GM21529 (cell line): ENCODE data around the gene GNAI1.

Experiments
- ATAC-seq: cut with Tn5 transposase; IDR thresholded peaks from one replicate; pipeline ENCODE4 v1.9.1; 2021; ENCODE audit not compliant: unreplicated experiment

Gene GNAI1

DNA sequence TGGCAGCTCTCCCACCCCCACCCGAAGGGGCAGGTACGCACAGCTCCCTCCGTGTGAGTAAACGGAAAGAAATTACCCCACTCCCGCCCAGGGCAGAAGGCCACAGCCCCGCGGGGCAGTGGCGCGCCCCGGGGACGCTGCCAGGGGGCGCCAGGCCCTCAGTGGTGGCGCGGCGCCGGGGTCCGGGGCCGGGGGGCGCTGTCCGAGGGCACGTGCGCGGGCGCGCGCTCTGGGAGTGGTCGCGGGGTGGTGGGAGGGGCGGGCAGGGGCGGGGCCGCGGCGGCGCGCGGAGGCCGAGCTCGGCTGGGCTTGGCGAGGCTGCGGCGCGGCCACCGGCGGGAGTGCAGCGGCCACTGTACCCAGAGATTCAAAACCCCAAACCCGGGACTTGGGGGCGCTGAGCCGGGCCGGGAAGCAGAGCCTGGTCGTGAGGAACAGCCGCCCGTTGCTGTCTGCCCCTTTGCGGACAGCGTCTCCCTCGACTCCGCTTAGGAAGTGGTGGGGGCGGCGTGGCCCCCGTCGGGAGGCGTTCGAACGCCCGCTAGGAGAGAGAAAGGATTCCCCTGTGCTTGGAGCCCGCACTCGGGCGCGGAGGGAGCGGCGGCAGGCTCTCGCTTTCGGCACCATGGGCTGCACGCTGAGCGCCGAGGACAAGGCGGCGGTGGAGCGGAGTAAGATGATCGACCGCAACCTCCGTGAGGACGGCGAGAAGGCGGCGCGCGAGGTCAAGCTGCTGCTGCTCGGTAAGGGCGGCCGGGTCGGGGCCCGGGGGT is at the start of gene GNAI1:
Gene GNAI1 (plus strand): TSS at position 296 of the 773 bp plus-strand sequence. CDS start 330 bp downstream, at position 626.
- no peak for ATAC-seq

DNA sequence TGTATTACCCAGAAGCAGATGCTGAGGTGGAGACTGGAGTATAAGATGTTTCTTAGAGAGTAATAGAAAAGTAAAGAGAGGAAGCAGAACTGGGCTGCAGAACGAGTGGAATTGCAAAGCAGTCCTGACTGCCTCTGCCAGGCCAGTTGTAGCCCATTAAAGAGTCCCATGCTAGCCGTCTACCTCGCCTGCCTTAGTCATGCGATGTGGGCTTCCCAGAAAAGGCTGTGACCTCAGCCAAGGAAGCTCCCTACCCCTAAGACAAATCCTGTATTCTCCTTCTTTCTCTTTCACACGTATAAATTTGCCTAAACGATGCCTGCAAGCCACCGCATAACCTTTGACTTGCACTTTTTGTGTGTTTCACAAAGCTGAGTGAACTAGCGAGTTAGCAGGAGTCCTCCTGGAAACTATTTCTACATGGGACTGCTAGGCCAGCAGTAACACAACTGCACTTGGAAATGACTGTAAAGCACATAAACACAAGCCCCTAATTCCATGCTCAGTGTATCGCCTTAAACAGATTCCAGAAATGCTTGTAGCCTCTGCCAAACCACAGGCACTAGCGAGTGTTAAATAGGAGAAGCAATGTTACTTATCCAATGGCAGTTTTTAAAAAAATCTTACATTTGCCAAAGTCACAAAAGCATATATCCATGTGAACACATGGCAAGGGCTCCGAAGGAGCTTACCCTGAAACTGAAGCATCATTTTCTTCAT is 47.4 kb upstream of the GNAI1 start:
- no peak for ATAC-seq

DNA sequence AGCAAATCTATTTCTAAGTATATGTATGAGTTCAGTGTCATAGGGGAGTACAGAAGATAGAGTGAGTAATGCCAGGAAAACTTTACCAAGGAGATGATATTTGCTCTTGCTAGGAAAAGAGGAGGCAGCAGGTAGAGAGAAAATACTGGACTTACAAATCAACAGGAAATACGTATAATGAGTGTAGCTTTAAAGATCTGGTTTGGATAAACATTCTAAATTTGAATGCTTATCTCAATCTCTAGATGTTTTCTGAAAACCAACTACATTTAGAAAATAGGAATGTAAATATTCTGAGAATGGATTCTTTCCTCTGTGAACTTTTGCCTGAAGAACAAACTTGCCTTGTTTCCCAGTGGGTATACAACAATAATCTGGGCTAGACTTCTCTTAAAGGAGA is 46.9 kb upstream of the GNAI1 start:
- no peak for ATAC-seq

DNA sequence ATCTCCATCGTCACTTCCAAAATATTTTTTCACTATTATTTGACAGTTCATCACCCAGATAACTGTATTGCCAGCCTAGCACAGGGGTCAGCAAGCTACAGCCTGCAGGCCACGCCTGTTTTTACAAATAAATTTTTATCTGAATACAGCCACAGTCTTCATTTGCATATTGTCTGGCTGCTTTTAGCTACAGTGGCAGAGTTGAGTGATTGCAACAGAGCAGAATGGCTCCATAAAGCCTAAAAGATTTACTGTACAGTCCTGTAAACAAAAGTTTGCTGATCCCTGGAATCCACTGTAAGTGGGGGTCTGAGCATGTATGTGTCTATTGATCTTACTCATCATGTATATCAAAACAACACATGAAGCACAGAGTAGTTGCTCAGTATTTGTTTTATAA is 45.9 kb upstream of the GNAI1 start:
- ATAC-seq = no peak

DNA sequence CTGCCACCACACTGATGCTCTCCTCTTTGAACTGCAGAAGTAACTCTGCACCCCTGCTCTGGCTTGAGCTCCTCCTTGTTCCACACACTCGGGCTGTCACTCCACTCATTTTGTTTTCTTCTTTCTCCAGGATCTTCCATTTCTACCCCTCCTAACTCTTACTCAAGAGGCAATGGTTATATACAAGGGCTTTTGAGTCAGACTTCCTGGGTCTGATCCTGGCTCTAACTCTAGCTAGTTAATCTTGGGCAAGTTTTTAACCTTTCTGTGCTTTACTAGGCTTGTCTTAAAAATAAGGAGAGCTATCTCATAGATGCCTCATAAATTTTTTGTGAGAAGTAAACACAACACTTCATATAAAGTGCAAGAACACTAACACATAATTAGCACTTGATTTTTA is 45.3 kb upstream of the GNAI1 start:
- ATAC-seq = no peak

DNA sequence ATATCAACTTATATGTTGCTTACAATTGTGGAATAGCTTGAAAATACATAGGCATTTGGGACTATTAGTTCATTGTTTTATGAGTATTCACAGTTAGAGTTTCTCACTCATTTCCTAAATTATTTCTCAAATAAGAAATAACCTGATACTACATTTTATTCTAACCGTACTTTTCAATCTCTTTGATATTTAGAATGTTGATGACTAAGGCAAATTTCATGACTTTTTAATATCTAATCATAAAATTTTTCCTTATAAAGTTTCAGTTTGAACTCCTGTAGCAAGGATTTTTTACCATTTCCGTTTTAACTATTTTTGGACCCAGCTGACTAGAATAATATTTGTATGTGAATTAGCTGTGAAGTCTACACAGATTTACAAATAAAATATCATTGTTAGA is 41.3 kb upstream of the GNAI1 start:
- no peak for ATAC-seq

DNA sequence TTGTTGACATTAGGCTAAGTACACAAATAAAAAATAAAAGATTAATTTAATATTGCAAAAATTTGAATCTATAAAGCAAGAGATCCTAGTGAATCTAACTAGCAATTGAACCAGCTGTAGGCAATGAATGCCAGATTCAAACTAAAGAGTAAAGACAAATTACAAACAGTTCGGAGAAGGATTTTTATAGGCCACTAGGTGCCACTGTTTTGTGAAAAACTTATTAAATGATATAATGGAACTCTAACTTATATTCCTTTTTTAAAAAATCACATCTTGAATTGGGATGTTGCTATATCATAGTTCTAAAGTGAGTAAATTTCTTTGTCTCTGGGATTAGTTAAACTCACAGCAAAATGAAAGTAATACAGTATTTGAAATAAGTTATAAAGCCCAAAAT is 39.1 kb upstream of the GNAI1 start:
- ATAC-seq = no peak

DNA sequence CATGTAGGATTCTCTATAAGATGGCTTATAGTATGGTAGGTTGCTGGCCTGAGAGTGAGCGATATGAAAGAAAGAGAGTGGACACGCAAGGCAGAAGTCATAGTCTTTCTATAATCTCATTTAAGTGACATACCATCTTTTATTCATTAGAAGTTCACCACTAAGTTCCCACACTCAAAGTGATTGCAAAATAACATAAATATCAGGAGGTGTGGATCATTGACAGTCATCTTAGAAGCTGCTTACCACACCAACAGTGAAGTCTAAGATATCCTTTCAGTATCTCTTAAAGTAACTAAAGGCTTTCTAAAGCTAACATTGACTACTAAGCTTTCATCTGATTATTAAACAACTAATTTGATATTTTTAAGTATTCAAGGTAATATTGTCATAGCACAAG is 36.9 kb upstream of the GNAI1 start:
- ATAC-seq = no peak

DNA sequence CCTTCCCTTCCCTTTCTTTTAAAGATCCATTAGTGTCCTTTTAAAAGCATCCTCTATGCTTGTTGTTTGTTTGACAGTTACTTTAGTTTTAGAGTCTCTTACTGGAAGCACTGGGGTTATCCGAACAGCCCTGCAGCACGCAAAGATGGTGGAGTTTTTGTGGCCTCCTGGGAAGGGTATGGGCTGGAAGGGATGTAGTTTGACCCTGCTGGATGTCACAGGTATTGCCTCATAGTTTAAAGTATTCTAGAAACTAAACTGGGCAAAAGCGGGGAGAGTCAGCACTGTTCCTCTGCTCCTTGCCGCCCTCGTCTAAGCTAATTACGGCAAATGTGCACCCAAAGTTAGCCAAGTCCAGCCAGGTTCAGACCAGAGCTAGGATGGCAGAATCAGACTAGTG is 35.8 kb upstream of the GNAI1 start:
- no peak for ATAC-seq

DNA sequence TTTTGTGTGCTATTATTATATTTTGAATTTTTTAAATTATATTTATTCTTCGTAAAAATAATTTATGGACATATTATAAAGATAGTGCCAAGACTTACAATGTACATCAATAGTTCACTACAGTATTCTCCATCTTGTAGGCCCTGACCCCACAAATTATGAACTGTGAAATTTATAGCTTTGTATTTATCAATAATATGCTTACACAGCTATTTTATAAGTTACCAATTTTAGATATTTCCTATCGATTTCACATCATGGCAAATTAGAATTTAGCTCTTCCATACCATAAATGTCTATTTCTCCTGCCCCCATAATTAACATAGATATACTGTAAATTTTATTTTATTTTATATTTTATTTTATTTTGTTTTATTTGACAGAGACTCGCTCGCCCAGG is 34.4 kb upstream of the GNAI1 start:
- ATAC-seq = no peak

DNA sequence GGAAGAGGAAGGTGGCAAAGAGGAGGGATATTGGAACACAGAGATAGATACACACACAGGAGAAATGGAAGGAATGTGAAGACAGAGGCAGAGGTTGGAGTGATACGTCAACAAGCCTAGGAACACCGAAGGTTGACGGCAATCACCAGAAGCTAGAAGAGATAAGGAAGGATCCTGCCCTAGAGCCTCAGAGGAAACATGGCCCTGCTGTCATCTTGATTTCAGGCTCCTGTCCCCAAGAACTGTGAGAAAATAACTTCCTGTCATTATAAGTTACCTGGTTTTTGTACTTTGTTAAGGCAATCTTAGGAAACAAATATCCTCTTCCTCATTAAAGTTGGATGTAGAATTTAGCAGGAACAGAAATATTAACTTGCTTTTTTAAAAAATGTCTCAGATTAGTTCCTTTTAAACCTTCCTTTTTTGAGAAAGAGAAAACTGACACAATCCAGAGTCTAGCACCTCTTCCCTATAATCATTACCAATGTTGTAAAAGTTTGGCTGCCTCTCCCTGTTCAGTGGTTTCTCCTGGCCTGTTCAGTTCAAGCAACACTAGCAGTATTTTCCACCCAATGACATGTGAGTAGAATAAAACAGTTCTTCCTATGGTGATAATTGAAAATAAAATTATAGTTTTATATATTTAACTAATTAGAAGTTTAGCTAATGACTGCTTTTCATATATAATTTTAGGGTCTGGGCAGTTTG is 28.8 kb upstream of the GNAI1 start:
- no peak for ATAC-seq

DNA sequence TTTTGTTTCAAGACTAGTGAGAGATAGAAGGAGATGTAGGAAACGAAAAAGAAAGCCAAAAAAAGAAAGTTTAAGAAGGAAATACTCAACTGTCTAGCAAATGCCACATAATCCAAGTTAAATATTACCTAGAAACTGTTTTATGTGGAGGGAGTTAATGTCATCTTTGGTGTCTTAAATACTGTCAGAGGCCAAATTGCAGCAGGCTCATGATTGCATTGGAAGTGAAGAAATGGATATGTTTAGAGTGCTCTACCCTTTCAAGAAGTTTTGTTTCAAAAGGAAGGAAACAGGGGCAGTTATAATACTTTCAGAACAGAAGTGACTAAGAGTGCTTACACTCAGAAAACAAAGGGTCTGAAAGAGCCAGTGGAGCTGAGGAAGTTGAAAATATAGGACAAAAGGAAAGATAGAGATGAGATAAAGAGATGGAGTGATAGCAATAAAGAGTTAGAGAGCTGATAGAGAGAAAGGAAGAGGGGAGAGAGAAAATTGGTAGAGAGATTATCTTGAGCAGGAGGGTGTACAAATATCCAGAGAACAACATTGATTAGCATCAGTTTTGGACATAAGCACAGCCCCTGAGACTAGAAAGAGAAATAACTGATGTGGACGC is 28.0 kb upstream of the GNAI1 start:
- no peak for ATAC-seq

DNA sequence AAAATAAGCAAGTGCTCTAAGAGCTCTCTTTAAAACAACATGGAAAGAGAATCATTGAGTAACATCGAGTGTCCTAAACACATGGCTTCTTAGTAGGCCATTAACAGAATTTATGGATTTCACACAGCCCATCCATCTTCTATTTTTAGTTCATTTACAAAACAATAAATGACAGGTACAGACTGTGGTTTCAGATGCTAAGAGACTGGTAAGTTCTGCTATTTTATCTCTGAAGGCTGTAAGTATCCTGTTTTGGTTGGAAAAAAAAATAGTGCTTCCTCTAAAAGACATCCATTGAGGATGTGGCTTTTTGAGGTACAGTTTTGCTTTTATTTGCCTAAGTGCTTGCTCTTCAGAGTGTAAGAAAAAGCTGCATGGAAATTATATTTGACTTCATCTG is 27.4 kb upstream of the GNAI1 start:
- no peak for ATAC-seq

DNA sequence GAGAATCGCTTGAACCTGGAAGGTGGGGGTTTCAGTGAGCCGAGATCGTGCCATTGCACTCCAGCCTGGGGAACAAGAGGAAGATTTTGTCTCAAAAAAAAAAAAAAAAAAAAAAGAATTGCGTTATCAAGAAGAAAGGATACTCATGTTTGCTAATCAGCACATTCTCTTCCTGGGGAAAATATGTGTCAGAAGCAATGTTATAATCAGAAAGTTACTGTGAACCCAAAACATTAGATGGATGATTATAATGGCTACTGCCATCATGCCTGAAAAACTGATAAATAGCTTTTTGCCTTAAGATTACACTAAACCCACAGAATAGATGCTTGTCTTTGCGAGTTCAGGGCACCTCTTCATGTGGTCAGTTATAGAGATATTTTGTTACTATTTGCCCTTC is 24.3 kb upstream of the GNAI1 start:
- no peak for ATAC-seq

DNA sequence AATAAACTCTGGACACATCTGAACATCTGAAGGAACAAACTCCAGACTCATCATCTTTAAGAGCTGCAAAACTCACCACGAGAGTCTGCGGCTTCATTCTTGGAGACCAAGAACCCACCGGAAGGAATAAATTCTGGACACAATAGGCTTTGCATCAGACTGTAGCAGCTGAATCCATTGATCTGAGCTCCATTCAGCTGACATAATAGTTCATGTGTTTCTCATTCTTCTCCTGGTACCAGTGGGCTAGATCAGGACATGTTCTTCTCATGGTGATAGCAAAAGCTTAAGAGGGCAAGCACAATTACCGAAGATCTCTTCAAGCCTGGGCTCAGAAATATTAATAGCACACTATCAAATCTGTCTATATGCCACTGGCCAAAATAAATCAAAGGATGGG is 20.5 kb upstream of the GNAI1 start:
- no peak for ATAC-seq

DNA sequence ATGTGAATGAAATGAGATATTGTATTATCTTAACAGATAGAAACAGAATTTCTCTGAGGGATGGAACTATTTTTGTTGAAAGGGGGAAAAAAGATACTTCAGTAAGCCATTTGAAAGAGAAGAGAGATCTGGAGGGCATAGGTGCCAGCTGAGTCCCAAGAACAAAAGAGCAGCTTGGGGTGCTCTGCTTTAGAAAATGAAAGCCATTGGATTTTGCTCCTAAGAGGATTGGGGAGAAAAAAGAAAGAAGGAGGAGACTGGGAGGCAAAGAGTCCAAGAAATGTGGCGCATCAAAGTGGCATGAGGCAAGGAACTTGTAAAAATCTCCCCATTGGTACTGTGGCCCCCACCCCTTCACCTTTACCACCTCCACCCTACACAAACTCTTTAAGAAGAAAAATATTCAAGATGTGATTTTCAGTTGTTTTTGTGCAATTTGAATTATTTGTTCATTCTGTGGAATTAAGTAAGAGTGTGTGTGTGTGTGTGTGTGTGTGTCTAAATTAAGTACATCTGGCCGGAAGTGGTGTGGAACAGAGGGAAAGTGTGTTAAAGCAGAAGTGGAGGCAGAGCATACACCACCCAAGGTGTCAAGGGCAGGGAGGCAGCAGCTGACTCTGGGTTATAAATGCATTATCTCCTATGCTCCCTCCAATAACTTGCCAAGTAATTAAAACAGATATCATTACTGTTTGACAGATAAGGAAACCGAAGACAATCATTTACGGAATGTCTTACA is 9.9 kb upstream of the GNAI1 start:
- ATAC-seq = no peak

DNA sequence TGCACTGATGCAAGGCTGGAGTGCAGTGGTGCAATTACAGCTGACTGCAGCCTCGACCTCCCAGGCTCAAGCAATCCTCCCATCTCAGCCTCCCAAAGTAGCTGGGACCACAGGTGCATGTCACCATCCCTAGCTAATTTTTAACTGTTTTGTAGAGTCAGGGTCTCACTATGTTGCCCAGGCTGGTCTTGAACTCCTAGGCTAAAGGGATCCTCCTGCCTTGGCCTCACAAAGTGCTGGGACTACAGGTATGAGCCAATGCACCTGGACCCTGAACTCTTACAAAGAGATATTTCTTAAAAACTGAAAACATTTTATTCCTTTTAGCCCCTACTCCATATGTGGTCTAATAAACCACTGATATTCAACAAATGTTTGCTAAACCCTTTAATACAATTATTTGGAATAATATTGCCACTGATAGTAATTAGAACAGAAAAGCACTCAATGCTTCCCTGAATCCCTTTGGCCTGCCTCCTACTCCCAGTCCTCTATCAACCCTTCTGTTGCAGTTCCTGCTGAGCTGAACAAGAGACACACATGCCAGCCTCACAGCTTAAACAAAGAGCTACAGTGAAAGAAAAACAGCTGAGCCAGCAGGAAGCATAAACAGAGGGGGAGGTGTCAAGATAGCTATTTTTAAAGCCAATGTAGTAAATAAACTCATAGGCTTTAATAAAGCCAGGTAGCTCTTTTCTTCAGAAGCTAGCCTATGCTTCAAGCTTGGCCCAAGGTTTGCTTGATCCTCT is 7.0 kb upstream of the GNAI1 start:
- no peak for ATAC-seq

DNA sequence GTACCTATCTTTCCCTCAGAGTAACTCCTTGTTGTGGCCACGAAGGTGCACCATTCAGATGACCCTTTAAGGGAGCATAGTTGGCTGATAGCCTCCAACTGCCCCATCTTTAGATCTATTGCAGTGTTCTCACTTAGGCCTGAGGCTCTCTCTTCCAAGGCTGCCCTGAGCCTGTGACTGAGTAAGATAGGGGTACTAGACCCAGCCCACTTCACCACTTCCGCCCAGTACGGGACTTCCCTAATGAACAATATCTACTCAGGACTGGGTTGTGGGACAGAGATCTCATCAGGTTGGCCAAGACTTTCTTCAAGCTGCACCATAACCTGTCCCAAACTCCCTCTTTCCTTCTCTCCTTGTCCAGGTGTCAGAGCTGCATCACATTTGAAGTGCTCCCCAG is 5.7 kb upstream of the GNAI1 start:
- ATAC-seq = no peak

DNA sequence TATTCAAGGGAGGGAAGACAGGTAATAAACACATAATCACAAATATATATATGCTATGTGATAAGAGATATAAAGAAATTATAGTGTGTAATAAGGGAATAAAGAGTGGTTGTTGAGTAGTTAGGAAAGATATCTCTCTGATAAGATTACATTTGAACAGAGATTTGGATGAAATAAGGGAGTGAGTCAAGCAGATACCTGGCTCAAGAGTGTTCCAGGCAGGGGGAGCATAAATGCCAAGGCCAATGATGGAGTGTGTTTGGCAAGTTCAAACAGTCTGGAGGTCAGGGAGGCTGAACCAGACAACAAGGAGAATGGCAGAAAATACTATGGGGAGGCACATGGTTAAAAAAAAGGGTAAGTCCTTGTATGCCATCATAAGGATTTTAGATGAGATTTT is 4.8 kb upstream of the GNAI1 start:
- no peak for ATAC-seq
